SK-N-SH (cell line): ENCODE data around the gene GRXCR2.

Experiments
- CTCF ChIP-seq: fragments of 200-600 bp; sonication (generic); IDR thresholded peaks from 2 replicates; pipeline ENCODE4 v1.6.1; 2017; ENCODE audit warnings: antibody characterized with exemption, mild to moderate bottlenecking, moderate library complexity
- EP300 ChIP-seq, 2 experiments: IDR thresholded peaks; 2 replicates each; pipeline versions ENCODE4 v1.4.0 to v1.6.1; 2012; ENCODE audit warnings: borderline replicate concordance in 1 of 2, low read depth in 1 of 2, low read length in 1 of 2
- IRF3 ChIP-seq: fragments of 150-350 bp; IDR thresholded peaks from 2 replicates; pipeline ENCODE4 v1.6.1; 2016; ENCODE audit warnings: mild to moderate bottlenecking, low read depth, low read length
- MXI1 ChIP-seq: IDR thresholded peaks from 2 replicates; pipeline ENCODE4 v1.6.1; 2012; ENCODE audit warnings: mild to moderate bottlenecking, low read depth, low read length, improper control_type of control experiment
- RAD21 ChIP-seq: IDR thresholded peaks from 2 replicates; pipeline ENCODE4 v1.6.1; 2012; ENCODE audit warnings: mild to moderate bottlenecking, low read length
- TAF1 ChIP-seq: IDR thresholded peaks from 2 replicates; pipeline ENCODE4 v1.6.1; 2012; ENCODE audit warnings: low read depth, mild to moderate bottlenecking, low read length, moderate library complexity, borderline replicate concordance
- YY1 ChIP-seq: IDR thresholded peaks from 2 replicates; pipeline ENCODE4 v1.4.0; 2012; ENCODE audit warnings: low read depth, mild to moderate bottlenecking
- TF ChIP-seq, protein P1 (sequence below): IDR thresholded peaks from 2 replicates; pipeline ENCODE4; 2012
- TF ChIP-seq, protein P2 (sequence below): fragments of 150-350 bp; IDR thresholded peaks from 2 replicates; pipeline ENCODE4 v1.6.1; 2017; ENCODE audit warnings: antibody characterized with exemption, low read length, low read depth, borderline replicate concordance
- TF ChIP-seq, protein P3 (sequence below): IDR thresholded peaks from 2 replicates; pipeline ENCODE4 v1.4.0; 2012; ENCODE audit warnings: low read depth

DNA sequence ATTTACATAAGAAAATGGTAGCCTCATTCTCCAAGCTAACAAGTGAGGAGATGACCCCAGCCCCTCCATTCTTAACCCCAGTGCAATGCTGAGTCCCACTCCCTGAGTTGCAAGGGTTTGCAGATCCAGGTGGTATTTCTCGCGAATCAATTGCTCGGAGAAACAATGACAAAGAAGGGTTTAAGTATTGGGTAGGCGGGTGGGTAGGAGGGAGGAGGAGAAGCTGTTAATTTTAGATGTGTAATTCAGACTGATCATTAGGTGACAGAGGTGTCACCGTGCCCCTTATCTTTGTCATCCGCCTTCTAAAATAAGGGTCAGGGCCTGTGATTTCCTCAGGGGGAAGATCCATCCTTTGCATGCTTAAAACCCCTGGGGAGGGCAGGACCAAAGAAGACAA lies 46.6 kb upstream of the GRXCR2 start:
- no peak for TF ChIP-seq TAF1
- no peak for TF ChIP-seq RAD21
- TF ChIP-seq IRF3, result no peak
- TF ChIP-seq, protein P1, sequence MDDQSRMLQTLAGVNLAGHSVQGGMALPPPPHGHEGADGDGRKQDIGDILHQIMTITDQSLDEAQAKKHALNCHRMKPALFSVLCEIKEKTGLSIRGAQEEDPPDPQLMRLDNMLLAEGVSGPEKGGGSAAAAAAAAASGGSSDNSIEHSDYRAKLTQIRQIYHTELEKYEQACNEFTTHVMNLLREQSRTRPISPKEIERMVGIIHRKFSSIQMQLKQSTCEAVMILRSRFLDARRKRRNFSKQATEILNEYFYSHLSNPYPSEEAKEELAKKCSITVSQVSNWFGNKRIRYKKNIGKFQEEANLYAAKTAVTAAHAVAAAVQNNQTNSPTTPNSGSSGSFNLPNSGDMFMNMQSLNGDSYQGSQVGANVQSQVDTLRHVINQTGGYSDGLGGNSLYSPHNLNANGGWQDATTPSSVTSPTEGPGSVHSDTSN, result no peak
- TF ChIP-seq CTCF, result no peak
- no peak for TF ChIP-seq MXI1
- TF ChIP-seq, protein P2, sequence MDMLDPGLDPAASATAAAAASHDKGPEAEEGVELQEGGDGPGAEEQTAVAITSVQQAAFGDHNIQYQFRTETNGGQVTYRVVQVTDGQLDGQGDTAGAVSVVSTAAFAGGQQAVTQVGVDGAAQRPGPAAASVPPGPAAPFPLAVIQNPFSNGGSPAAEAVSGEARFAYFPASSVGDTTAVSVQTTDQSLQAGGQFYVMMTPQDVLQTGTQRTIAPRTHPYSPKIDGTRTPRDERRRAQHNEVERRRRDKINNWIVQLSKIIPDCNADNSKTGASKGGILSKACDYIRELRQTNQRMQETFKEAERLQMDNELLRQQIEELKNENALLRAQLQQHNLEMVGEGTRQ, result no peak
- TF ChIP-seq YY1, result no peak
- no peak for TF ChIP-seq EP300 (IDR thresholded peaks at IDR 0.05; ENCODE audit: borderline replicate concordance in 1 of 2, low read depth in 1 of 2, low read length in 1 of 2)
- TF ChIP-seq, protein P3, sequence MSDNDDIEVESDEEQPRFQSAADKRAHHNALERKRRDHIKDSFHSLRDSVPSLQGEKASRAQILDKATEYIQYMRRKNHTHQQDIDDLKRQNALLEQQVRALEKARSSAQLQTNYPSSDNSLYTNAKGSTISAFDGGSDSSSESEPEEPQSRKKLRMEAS, result no peak
